Activated CD8-positive, alpha-beta T cell treated with anti-CD3 and anti-CD28 coated beads for 36 hours (primary cell): ENCODE data around the gene SMIM8. TPM values are rescaled to one million over a fixed set of nuclear protein-coding genes. Genes with fewer than 3 reads are reported as not detected.

ENCODE experiments used
- ATAC-seq: fragments of 200-7000 bp; cut with Tn5 transposase; one replicate; pipeline ENCODE4 v1.10.0; 2021; ENCODE audit warnings: mild to moderate bottlenecking, moderate library complexity
- CTCF ChIA-PET: fragments of 350-600 bp; sonication (Branson Sonifier 250); formaldehyde crosslinking; loops from one replicate; lab custom pipeline; 2021; ENCODE audit warnings: antibody characterized with exemption; lab: Charles Lee
- POLR2A ChIA-PET: fragments of 350-600 bp; sonication (Branson Sonifier 250); formaldehyde crosslinking; loops from one replicate; lab custom pipeline; 2021; ENCODE audit warnings: antibody characterized with exemption; lab: Charles Lee
- DNase-seq: peaks from one replicate; pipeline ENCODE4 v3.0.0-alpha.2; 2020
- H3K27ac Mint-ChIP-seq: one replicate; pipeline ENCODE4 v1.8.0; 2021; ENCODE audit warnings: mild to moderate bottlenecking, mixed read lengths
- H3K27me3 Mint-ChIP-seq: one replicate; pipeline ENCODE4 v1.8.0; 2021; ENCODE audit warnings: mixed read lengths
- H3K36me3 Mint-ChIP-seq: one replicate; pipeline ENCODE4 v1.8.0; 2021; ENCODE audit warnings: low read depth, mixed read lengths
- H3K4me1 Mint-ChIP-seq: one replicate; pipeline ENCODE4 v1.8.0; 2021; ENCODE audit warnings: low read depth, mixed read lengths
- H3K4me3 Mint-ChIP-seq: one replicate; pipeline ENCODE4 v1.8.0; 2021; ENCODE audit warnings: mild to moderate bottlenecking, moderate library complexity, mixed read lengths
- H3K9me3 Mint-ChIP-seq: one replicate; pipeline ENCODE4 v1.8.0; 2021; ENCODE audit warnings: mixed read lengths
- CTCF ChIP-seq: fragments of 200-600 bp; IDR thresholded peaks from one replicate; pipeline ENCODE4 v1.8.0; 2022; ENCODE audit warnings: antibody characterized with exemption, mild to moderate bottlenecking
- intact Hi-C: fragments of 100-400 bp; cut with micrococcal nuclease; formaldehyde crosslinking; loops from one replicate; pipeline ENCODE4 v1.10.0; 2022
- total RNA-seq, 2 experiments: library from RNA; stranded (reverse); gene quantifications; one replicate each; pipeline ENCODE4 v1.2.3, GENCODE V29; 2021

Gene SMIM8
- total RNA-seq, 2 experiments from 2014 or later, result 10.7 to 11.9 TPM

- no peaks in the 10 kb centered on the region for H3K27me3 Mint-ChIP-seq
- H3K36me3 Mint-ChIP-seq, result peaks cover 19% of the 10 kb centered on the region
- intact Hi-C loops, result no loop called here
- peaks cover 24% of the 10 kb centered on the region for H3K4me1 Mint-ChIP-seq
- no peak for TF ChIP-seq CTCF
- peaks cover 5% of the 10 kb centered on the region for H3K9me3 Mint-ChIP-seq
- no peak overlapping the region for H3K4me3 Mint-ChIP-seq
- no peak for ATAC-seq
- no peak for DNase-seq
- ChIA-PET CTCF (interaction anchor here (0.8 kb wide), 1 partner anchor 9 kb away, joined by 3 read pairs; no protein-coding TSS in a partner anchor), POLR2A (no interaction called here)
- no peak overlapping the region for H3K27ac Mint-ChIP-seq
Measured at GRCh38 chr6:87330961-87331360, 8.6 kb downstream of the SMIM8 start.

GRCh38 chr6:87333033-87333432 is 10.6 kb downstream of the SMIM8 start:
- CTCF ChIA-PET, result no interaction called here
- H3K9me3 Mint-ChIP-seq, result peaks cover 5% of the 10 kb centered on the region
- H3K27ac Mint-ChIP-seq, result no peak overlapping the region
- ATAC-seq, result no peak
- intact Hi-C loops, result no loop called here
- no peaks in the 10 kb centered on the region for H3K27me3 Mint-ChIP-seq
- POLR2A ChIA-PET, result no interaction called here
- peaks cover 18% of the 10 kb centered on the region for H3K36me3 Mint-ChIP-seq
- no peak overlapping the region for H3K4me3 Mint-ChIP-seq
- peaks cover 21% of the 10 kb centered on the region for H3K4me1 Mint-ChIP-seq
- TF ChIP-seq CTCF, result no peak
- DNase-seq, result no peak

GRCh38 chr6:87333591-87334181 is 11.3 kb downstream of the SMIM8 start:
- TF ChIP-seq CTCF, result no peak
- Mint-ChIP-seq H3K27ac (peak overlapping the region; percentile 60), H3K9me3 (peaks cover 5% of the 10 kb centered on the region), H3K4me1 (peaks cover 21% of the 10 kb centered on the region), H3K27me3 (no peaks in the 10 kb centered on the region), H3K36me3 (peaks cover 21% of the 10 kb centered on the region), H3K4me3 (no peak overlapping the region)
- CTCF ChIA-PET, result interaction anchor here (1.4 kb wide), 1 partner anchor 71 kb away, joined by 3 read pairs; no protein-coding TSS in a partner anchor
- peak; percentile 13 for DNase-seq
- intact Hi-C loops, result no loop called here
- POLR2A ChIA-PET, result interaction anchor here (0.6 kb wide), 1 partner anchor 652 kb away, joined by 3 read pairs; no protein-coding TSS in a partner anchor
- peak; percentile 53 for ATAC-seq

GRCh38 chr6:87334683-87335082 is 12.3 kb downstream of the SMIM8 start:
- intact Hi-C loops, result no loop called here
- ChIA-PET CTCF (interaction anchor here (1.4 kb wide), 1 partner anchor 70 kb away, joined by 3 read pairs; no protein-coding TSS in a partner anchor), POLR2A (no interaction called here)
- no peak overlapping the region for H3K27ac Mint-ChIP-seq
- DNase-seq, result no peak
- H3K4me3 Mint-ChIP-seq, result no peak overlapping the region
- H3K4me1 Mint-ChIP-seq, result peaks cover 20% of the 10 kb centered on the region
- H3K27me3 Mint-ChIP-seq, result no peaks in the 10 kb centered on the region
- no peak for TF ChIP-seq CTCF
- peaks cover 21% of the 10 kb centered on the region for H3K36me3 Mint-ChIP-seq
- H3K9me3 Mint-ChIP-seq, result peaks cover 5% of the 10 kb centered on the region
- no peak for ATAC-seq

- intact Hi-C loops, result no loop called here
- H3K27ac Mint-ChIP-seq, result no peak overlapping the region
Measured at GRCh38 chr6:87336367-87336766, 14.0 kb downstream of the SMIM8 start.

More at GRCh38 chr6:87336367-87336766, 14.0 kb downstream of the SMIM8 start:
- CTCF ChIA-PET, result interaction anchor here (0.8 kb wide), 1 partner anchor 14 kb away, joined by 4 read pairs; no protein-coding TSS in a partner anchor
- no peaks in the 10 kb centered on the region for H3K27me3 Mint-ChIP-seq
- TF ChIP-seq CTCF, result no peak
- no peak overlapping the region for H3K4me3 Mint-ChIP-seq
- H3K36me3 Mint-ChIP-seq, result peaks cover 24% of the 10 kb centered on the region
- H3K4me1 Mint-ChIP-seq, result peaks cover 14% of the 10 kb centered on the region
- POLR2A ChIA-PET, result no interaction called here
- ATAC-seq (no peak), DNase-seq (no peak)
- peaks cover 5% of the 10 kb centered on the region for H3K9me3 Mint-ChIP-seq
